Tibial nerve (tissue), 4 donors: ENCODE data around the gene TKT.

Source experiments
- EP300 ChIP-seq, 2 donors: sonication (generic); formaldehyde crosslinking; IDR thresholded peaks; one replicate each; pipeline ENCODE4 v1.6.1; 2017; ENCODE audit warnings: antibody characterized with exemption in 2 of 2, mild to moderate bottlenecking in 1 of 2
- POLR2A ChIP-seq, 2 donors: fragments of 450-650 bp; IDR thresholded peaks; one replicate each; pipeline ENCODE4 v1.6.1; 2017; ENCODE audit warnings: antibody characterized with exemption in 2 of 2, mild to moderate bottlenecking in 2 of 2, moderate library complexity in 2 of 2
- TF ChIP-seq, protein P1 (sequence below), 5 experiments: fragments of 200-600 bp in 3 of 5; fragments of 450-650 bp in 2 of 5; sonication (generic) in 3 of 5; IDR thresholded peaks; one replicate each; pipeline ENCODE4 v1.5.1; 2016 to 2019; ENCODE audit warnings: antibody characterized with exemption in 5 of 5, mild to moderate bottlenecking in 3 of 5, moderate library complexity in 2 of 5

DNA sequence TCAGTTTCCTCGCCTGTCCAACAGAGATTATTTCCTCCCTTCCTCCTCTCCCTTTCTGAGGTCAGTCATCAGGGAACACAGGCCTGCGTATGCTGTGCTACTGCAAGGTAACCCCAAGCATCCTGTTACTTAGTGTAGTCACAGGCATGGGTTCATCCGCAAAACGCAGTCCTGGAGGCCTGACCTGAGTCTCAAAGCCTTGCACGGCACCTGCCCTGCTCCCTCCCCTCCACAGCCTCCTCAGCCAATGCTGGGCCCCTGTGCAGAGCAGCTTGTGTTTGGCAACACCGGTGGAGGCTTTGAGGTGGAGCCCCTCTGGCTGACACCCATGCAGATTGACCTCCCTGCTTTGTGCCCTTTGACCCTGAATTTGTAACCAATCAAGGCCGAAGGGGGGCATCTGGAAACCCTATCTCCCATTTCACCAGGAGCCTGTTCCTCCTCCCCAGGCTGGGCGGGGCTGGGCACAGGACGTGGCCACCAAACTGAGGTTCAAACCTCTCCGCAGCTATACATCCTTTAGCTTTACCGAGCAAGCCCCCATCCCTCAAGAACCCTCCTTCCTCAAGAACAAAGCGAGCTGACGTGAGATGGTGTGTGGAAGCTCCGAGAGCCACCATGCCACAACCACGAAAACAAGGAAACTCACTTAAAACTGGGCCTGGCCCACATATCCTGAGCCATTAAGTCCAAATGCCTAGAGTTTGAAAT, 21.5 kb downstream of the TKT start:
- TF ChIP-seq, protein P1, sequence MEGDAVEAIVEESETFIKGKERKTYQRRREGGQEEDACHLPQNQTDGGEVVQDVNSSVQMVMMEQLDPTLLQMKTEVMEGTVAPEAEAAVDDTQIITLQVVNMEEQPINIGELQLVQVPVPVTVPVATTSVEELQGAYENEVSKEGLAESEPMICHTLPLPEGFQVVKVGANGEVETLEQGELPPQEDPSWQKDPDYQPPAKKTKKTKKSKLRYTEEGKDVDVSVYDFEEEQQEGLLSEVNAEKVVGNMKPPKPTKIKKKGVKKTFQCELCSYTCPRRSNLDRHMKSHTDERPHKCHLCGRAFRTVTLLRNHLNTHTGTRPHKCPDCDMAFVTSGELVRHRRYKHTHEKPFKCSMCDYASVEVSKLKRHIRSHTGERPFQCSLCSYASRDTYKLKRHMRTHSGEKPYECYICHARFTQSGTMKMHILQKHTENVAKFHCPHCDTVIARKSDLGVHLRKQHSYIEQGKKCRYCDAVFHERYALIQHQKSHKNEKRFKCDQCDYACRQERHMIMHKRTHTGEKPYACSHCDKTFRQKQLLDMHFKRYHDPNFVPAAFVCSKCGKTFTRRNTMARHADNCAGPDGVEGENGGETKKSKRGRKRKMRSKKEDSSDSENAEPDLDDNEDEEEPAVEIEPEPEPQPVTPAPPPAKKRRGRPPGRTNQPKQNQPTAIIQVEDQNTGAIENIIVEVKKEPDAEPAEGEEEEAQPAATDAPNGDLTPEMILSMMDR (IDR thresholded peaks at IDR 0.05), result no peak
- TF ChIP-seq EP300 (IDR thresholded peaks at IDR 0.05) (no peak), POLR2A (IDR thresholded peaks at IDR 0.05) (no peak)
